ENCODE measurements around the gene CEP89.
"Not testable (repeated sequence)": the region's sequence is repeated elsewhere in the genome, so short reads cannot be mapped to it uniquely, and the experiment has no call there.

- TF ChIP-seq, protein P1, sequence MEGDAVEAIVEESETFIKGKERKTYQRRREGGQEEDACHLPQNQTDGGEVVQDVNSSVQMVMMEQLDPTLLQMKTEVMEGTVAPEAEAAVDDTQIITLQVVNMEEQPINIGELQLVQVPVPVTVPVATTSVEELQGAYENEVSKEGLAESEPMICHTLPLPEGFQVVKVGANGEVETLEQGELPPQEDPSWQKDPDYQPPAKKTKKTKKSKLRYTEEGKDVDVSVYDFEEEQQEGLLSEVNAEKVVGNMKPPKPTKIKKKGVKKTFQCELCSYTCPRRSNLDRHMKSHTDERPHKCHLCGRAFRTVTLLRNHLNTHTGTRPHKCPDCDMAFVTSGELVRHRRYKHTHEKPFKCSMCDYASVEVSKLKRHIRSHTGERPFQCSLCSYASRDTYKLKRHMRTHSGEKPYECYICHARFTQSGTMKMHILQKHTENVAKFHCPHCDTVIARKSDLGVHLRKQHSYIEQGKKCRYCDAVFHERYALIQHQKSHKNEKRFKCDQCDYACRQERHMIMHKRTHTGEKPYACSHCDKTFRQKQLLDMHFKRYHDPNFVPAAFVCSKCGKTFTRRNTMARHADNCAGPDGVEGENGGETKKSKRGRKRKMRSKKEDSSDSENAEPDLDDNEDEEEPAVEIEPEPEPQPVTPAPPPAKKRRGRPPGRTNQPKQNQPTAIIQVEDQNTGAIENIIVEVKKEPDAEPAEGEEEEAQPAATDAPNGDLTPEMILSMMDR (IDR thresholded peaks at IDR 0.05): not testable (repeated sequence)
- not testable (repeated sequence) for TF ChIP-seq POLR2A (IDR thresholded peaks at IDR 0.05)
Measured at GRCh38 chr19:33010891-33011290, 39.1 kb upstream of the CEP89 start.
